Measurements from ENCODE around the gene PCDH17. TPM values are rescaled to one million over a fixed set of nuclear protein-coding genes. Genes with fewer than 3 reads are reported as not detected.

Gene PCDH17
- total and polyA plus RNA-seq, 2 of the 4 experiments (the other 2 are of a cell fraction), result under 0.01 TPM; not detected in 1

GRCh38 chr13:57739089-57739488 is 107.5 kb downstream of the PCDH17 start:
- H2BK5ac ChIP-seq (ENCODE audit: low read depth, low read length, poor library complexity, severe bottlenecking), result no peak overlapping the region

More at GRCh38 chr13:57739089-57739488, 107.5 kb downstream of the PCDH17 start:
- Histone ChIP-seq H3K23ac (ENCODE audit: low read depth, low read length) (no peak overlapping the region), H3K27ac (ENCODE audit: insufficient read depth, low read length) (no peak overlapping the region), H4K91ac (ENCODE audit: insufficient read depth, low read depth, low read length) (no peak overlapping the region), H2BK20ac (ENCODE audit: low read depth, low read length) (no peak overlapping the region), H3K4me2 (ENCODE audit: low read depth, low read length) (no peak overlapping the region), H2BK15ac (ENCODE audit: low read depth, low read length) (no peak overlapping the region), H3K14ac (replicated peaks; ENCODE audit: low read depth, low read length) (no peak overlapping the region), H3K18ac (ENCODE audit: low read depth, low read length) (no peak overlapping the region), H3K4ac (ENCODE audit: low read depth, low read length) (no peak overlapping the region), H4K5ac (ENCODE audit: low read depth, low read length) (no peak overlapping the region), H3K4me3 (ENCODE audit: insufficient read depth, low read depth, low read length) (no peak overlapping the region), H3K79me1 (ENCODE audit: low read depth in 1 of 2, low read length in 2 of 2) (no peaks in the 10 kb centered on the region), H2AK5ac (ENCODE audit: low read depth, low read length) (no peak overlapping the region), H4K8ac (ENCODE audit: low read depth in 2 of 2, low read length in 2 of 2) (no peak overlapping the region), H2AFZ (replicated peaks; ENCODE audit: low read length, poor library complexity) (no peak overlapping the region), H2BK120ac (ENCODE audit: low read depth, low read length) (no peak overlapping the region), H3K4me1 (ENCODE audit: control insufficient read depth, insufficient read depth, low read length) (no peaks in the 10 kb centered on the region), H3K36me3 (ENCODE audit: control insufficient read depth, insufficient read depth, low read length) (no peaks in the 10 kb centered on the region), H3K56ac (ENCODE audit: extremely low read depth, insufficient read depth, low read length) (no peak overlapping the region), H3K9me1 (ENCODE audit: insufficient read depth, low read length) (no peaks in the 10 kb centered on the region), H2AK9ac (replicated peaks; ENCODE audit: low read depth, low read length, poor library complexity) (no peak overlapping the region), H3K9me3 (ENCODE audit: control insufficient read depth, insufficient read depth, low read length) (peaks cover 2% of the 10 kb centered on the region; the same call in 1 of the 2 replicates), H4K20me1 (ENCODE audit: insufficient read depth, low read length) (no peaks in the 10 kb centered on the region), H3K9ac (ENCODE audit: low read depth, low read length) (no peak overlapping the region), H3K27me3 (ENCODE audit: control insufficient read depth, insufficient read depth, low read length) (no peaks in the 10 kb centered on the region)
- BruUV-seq (replicated peaks), result no TSS peak
- POLR2A ChIA-PET (ENCODE audit: unreplicated experiment), result no interaction called here
- dilution Hi-C loops (cut with HindIII; ENCODE audit: low sequenced_read_pairs, unreplicated experiment), result no loop called here
- WGBS, 2 experiments (ENCODE audit: extremely low coverage in 2 of 2, insufficient read length in 1 of 2), result no CpG with 5 or more reads among the region's 2 CpGs
- DNase-seq, result no peak
- ATAC-seq (ENCODE audit: low read depth), result no peak
- CTCF ChIA-PET, result no interaction called here
- TF ChIP-seq CEBPB (IDR thresholded peaks at IDR 0.05; ENCODE audit: low read depth, low read length), result no peak
- no peak for TF ChIP-seq BHLHE40 (IDR thresholded peaks at IDR 0.05; ENCODE audit: low read depth, low read length)
- TF ChIP-seq SMC3 (IDR thresholded peaks at IDR 0.05; ENCODE audit: low read depth, low read length), result no peak
- TF ChIP-seq FOS (IDR thresholded peaks at IDR 0.05; ENCODE audit: low read depth, low read length), result no peak
- no peak for TF ChIP-seq POLR2A (IDR thresholded peaks at IDR 0.05; ENCODE audit: low read depth, low read length)
- no peak for TF ChIP-seq RFX5 (IDR thresholded peaks at IDR 0.05; ENCODE audit: low read depth, low read length)
- TF ChIP-seq MXI1 (IDR thresholded peaks at IDR 0.05; ENCODE audit: borderline replicate concordance, low read depth, low read length), result no peak
- TF ChIP-seq MAFK (IDR thresholded peaks at IDR 0.05; ENCODE audit: low read depth, low read length), result no peak
- no peak for TF ChIP-seq USF2 (IDR thresholded peaks at IDR 0.05; ENCODE audit: low read depth, low read length)
- no peak for TF ChIP-seq MAZ (IDR thresholded peaks at IDR 0.05; ENCODE audit: borderline replicate concordance, low read depth, low read length)
- no peak for TF ChIP-seq RAD21 (IDR thresholded peaks at IDR 0.05; ENCODE audit: low read length)
- TF ChIP-seq CTCF (conservative IDR thresholded peaks at IDR 0.05; ENCODE audit: low read depth, low read length), result no peak
- TF ChIP-seq CHD1 (IDR thresholded peaks at IDR 0.05; ENCODE audit: low read depth, low read length), result no peak
- TF ChIP-seq NFE2L2 (IDR thresholded peaks at IDR 0.05; ENCODE audit: low read depth, low read length), result no peak
- TF ChIP-seq RCOR1 (IDR thresholded peaks at IDR 0.05; ENCODE audit: insufficient replicate concordance, low read length), result no peak
- TF ChIP-seq ELK1 (IDR thresholded peaks at IDR 0.05; ENCODE audit: borderline replicate concordance, low read depth, low read length), result no peak
- in situ Hi-C loops (cut with MboI; ENCODE audit: low sequenced_read_pairs), result no loop called here
- intact Hi-C loops (cut with micrococcal nuclease), result no loop called here
